Endothelial cell of hepatic sinusoid (primary cell): Measurements from ENCODE around the gene CIAPIN1.

ENCODE experiments used
- in situ Hi-C: cut with HindIII; loops from 2 replicates; pipeline ENCODE4 v1.10.0; 2017; ENCODE audit warnings: low sequenced_read_pairs

The CIAPIN1 gene

DNA sequence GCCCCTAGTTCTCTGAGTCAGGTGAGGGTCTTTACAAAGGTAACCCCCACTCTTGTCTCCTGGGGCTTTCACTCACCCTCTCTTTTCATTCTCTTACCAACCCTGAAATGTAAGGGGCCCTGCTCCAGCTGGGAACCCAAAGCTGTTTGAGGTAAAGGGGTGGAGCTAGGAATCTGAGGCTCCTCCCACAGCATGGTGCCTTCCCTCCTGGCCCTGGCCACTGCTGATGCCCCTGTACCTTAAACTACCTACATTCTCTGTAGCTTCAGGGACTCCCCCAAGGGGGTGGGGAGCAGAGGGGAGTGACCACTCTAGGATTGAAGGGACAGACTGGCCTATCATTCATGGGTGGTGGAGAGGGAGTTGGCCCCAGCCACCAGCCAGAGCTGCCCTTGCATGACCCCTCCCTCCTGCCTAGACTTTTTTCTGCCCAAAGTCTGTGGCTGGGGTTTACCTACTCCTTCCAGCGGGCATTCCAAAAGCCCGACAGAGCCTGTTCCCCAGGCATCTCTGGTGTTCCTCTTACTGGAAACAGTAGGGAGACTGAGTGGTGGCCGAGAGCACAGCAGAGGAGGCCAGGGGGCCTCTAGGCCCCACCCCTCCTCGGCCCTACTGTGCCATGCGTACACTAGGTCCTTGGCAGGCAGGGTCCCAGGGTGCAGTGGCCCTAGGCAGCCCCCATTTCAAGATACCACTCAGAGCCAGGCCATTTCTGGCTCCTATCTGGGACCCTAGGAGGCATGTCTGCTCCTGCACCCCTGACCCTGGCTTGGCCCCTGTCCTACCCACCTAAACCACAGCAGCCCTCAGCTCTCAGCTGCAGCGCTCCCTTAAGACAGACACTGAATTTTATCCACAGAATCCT, 29.6 kb upstream of the CIAPIN1 start:
- in situ Hi-C loops = no loop called here

DNA sequence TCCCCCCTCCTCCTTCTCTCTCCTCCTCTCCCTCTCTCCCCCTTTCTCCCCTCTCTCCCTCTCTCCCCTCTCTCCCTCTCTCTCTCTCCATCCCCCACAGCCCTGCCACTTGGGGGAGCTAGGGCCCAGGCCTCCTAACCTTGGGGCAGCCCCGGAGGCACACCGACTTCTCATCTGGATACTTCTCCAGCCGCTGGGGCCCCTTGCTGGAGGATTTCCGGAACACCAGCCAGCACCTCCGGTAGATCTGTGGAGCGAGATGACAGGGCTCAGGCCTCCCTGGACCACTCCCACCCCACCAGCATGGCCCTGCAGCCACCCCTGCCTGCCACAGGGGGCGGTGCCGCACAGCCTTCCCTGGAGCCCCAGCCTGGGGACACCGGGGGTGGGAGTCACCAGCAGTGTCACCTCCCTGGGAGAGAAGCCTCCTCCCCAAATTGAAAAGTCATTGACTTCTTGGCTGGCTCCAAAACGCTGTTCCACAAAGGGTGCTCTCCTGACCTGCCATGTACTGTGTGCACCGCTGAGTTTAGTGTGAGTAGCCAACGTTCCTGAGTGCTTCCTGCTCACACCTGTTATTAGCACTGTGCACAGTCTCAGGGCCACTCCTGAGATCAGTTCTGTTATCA, 28.6 kb upstream of the CIAPIN1 start:
- in situ Hi-C loops = no loop called here

DNA sequence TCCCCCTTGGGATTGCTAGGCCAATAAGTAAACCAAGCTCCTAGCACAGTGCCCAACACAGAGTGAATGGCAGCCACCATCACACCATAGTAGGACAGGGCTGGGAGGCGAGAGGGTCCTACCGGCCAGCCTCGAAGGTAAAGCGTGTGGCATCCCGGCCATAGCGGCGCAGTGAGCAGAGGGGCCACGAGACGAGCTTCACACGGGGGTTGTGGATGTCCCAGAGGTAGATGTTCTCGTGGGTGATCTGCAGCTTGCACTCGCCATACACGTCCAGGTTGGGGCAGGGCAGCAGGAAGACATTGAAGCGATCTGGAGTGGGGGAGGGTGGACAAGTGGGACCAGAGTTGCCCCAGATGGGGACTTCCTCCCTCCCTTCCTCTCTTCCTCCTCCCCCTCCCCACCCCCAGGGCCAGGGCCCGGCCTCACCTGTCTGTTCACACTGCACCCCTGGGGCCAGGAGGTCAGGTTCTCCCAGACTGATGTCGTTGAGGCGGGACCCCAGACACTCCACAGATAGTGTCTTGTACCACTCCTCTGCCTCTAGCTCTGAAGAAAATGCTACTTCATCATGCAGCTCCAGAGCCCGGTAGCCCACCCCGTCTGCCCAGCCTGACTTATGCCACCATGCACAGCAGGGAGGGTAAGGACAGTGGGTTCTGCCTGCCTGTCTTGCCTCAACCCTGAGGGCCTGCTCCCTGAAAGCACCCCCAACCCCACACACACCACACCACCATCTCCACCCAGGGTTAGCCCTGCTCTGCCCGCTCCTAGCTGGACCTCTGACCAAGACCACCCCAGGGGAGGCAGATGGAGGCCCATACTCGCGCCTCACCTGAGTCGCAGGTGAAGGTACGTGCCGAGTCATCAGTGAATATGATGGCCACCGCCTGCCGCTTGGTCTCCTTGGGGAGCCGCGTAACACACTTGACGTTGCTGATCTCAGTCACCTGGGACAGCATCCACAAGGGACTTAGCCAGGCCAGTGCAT, 27.8 kb upstream of the CIAPIN1 start:
- in situ Hi-C loops = no loop called here

DNA sequence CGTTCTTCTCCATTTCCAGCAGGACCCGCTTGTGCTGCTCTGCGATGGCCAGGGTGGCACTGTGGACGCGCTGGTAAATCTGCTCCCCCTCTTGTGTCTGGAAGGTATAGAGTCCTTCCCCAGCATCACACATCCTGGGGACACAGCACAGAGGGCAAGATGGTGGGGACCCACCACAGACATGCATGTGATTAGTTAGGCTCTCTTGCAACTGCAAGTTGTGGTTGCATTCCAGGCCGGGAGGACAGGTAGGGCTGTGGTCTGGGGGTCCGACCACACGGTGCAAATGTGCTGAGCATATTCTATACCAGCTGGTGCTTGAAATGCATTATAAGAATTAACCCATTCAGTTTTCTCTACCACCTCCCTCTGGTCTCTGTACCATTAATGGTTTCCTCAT, 26.7 kb upstream of the CIAPIN1 start:
- in situ Hi-C loops = no loop called here

DNA sequence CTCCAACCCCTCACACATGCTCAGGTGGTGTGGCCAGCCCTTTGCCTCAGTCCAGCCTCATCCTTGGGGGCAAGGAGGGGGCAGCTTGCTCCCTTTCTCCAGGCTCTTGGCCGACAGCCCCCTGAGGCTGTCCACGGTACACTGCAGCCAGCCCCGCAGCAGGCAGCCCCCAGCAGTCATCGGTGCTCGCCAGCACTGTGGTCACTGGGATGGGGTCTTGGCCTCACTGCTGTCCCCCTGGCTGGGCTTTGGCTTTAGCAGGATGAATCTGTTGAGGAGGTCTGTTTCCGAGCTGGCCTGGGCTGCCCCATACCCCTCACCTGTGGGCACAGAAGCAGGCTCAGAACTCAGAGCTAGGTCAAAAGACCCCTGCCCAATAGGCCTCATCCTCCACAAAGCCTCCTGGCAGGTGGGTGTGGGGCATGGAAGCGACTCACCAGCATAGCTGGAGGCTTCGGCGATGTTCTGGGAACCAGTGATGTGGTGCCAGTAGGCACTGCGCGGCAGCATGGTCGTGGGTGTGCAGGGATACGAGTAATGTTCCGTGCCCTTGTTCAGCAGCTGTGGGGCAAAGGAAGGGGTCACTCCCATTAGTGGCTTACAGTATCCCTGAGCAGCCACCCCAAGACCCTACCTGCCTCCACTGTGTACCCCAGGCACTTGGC, 26.1 kb upstream of the CIAPIN1 start:
- in situ Hi-C loops = no loop called here

DNA sequence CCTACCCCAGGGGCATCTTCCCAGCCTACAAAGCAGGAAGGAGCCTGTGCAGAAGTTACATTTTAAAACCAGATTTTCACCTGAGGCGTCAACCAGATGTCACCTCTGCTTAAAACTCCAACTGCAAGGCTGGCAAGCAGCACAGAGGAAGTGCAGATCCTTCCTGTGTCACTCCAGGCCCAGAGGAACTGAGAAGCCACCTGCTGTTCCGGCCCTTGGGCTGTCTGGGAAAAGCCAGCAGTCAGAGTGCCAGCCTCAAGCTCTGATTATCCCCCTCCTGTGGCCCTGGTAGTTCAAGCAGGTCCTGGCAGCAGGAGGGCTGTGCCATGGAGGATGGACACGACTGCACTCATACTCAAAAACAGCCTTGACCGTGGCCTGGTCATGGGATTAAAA, 25.5 kb upstream of the CIAPIN1 start:
- in situ Hi-C loops = no loop called here

DNA sequence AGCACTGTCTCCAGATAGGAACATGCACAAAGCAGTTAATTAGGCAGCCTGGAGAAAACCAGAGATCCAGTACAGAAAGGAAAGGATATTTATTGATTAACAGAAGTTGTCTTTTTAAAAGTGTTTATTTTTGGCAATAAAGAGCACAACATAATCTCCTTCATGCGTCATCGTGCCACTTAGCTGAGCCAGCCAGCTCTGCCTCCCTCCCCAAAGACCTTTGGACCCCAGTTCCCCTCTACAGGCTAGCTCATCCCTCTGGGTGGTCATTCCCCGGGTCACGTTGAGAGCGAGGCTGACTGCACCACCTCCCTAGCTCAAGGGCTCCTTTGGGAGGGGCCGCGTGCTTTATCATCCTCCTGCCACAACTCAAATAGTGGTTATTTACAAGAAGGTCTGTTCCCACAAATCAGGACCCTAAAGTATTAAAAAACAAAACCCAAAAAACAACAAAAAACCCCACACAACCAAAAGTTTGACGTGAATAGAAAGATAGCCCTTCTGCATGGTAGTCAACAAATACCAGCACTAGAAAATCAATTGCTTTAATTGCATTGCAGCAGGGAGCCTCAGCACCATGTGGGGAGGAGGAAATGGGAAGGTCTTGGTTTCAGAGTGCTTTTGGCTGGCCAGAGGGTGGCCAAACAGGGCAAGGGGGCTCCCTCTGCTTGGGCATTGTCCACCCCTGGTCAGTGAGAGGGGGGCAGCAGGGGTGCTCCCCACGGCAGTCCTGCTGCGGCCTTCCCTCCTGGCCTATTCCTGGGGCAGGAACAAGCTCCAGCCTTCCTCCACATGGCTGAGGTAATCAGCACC, 24.9 kb upstream of the CIAPIN1 start:
- in situ Hi-C loops = no loop called here

DNA sequence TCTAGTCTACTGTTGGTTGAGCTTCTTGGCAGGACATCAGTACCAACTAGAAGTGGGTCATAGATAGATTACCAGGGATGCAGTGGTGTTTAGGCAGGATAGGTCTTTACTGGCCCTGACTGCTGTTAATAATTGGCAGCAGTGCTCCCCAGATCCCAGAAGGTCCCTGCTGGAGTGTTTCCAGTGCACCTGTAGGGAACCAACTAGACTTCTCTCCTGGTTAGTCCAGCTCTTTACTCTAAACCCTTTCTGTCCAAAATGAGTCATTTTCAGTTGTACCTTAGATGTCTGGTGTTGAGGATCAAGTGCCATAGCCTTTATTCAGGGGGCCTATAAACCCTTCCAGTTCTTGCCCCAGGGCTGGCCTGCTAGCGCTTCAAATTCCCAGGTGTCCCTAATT, 24.0 kb upstream of the CIAPIN1 start:
- in situ Hi-C loops = no loop called here

DNA sequence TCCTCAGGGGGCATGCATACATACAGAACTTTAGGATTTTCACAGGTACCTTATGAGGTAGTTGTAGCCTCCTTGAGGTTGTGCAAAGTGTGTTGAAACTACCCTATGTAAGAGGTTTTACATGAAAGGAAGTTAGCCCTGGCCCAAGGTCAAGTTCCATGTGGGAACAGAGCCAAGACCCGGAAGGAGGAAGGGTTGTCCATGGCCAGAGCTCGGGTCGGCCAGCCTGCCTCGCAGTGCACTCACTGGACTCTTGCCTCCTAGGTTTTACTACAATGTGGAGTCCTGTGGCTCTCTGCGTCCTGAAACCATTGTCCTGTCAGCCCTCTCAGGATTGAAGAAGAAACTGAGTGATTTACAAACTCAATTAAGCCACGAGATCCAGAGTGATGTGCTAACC, 23.5 kb upstream of the CIAPIN1 start:
- in situ Hi-C loops = no loop called here

DNA sequence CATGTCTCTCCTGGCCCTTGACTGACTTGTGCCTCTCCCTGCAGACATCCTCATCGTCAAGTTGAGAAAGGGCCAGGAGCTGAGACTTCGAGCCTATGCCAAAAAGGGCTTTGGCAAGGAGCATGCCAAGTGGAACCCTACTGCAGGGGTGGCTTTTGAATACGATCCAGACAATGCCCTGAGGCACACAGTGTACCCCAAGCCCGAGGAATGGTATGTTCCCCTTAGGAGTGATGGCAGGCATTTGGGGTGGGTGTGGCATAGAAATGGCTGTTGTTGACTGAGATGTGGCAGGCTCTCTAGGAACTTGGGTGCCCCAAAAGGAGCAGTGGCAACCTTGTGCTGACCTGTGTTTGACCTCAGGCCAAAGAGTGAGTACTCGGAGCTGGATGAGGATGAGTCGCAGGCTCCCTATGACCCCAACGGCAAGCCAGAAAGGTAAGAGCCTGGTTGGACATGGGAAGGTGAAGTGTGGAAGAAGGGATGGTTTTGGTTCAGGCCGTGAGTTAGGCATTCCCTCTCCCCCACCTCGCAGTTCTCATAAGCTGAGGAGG, 22.8 kb upstream of the CIAPIN1 start:
- in situ Hi-C loops = no loop called here

DNA sequence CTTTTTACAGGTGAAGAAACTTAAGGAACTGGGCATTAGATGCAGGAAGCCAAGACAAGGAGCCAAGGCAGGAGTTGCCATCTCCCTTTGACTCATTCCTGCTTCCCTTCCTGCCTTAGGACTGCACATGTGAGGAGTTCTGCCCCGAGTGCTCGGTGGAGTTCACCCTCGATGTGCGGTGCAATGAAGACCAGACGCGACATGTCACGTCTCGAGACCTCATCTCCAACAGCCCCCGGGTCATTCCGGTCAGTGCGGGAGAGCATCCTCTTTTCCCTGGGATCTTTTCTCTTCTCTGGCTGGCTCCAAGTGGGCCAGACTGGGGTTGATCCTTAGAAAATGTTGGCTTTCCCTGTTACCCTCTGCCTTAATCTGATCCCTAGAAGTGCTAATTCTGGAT, 21.9 kb upstream of the CIAPIN1 start:
- in situ Hi-C loops = no loop called here

DNA sequence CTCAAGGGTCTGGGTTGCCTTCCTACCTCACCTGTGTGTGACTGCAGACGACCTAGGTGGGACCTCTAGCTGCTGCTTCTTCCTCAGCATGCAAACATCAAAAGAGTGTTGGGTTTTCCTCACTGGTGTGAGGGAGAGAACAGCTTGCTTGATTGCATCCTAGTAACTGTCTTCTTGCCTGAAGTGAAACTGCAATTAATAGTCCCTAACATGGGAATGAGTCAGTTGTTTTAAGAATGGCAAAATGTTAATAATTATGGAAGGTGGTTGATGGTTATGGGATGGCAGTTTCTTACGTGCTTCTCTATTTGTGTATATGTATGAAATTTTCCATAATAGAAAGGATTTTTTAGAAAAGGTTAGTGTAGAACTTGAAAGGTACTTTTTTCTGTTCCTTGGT, 21.2 kb upstream of the CIAPIN1 start:
- in situ Hi-C loops = no loop called here

DNA sequence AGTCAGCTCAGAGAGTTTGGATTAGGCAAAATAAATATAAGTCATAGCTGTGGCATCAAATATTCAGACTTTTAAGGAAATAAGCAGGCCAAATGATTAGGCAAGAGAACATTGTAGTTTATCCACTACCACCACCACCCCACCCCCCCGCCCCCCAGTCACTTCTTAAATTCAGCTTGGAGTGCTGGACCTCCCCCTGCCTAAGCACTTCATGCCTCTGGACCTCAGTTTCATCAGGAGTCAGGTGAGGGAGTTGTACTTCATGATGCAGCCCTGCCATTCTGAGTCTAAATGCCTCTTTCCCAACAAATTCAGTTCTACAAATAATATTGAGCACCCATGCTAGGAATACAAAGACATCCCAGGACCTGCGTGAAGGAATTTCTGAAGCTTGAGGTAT, 17.3 kb upstream of the CIAPIN1 start:
- in situ Hi-C loops = no loop called here

DNA sequence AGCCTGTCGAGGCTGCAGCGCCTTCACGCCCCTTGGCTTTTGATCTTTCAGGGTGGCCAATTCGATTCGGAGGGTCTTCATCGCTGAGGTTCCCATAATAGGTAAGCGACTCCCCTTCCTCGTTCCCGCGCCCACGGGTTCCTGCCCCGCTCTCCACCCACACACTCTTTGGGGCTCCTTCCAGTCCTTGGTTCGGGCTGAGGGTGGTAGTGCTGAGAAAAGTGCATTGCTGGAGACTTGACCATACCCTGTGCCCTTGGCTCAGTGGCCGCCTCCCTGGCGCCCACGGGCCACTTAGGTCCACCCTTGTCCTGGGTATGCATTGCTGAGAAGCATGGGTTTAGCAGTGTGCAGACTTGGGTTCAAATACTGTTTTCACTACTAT, 15.8 kb upstream of the CIAPIN1 start:
- in situ Hi-C loops = no loop called here

DNA sequence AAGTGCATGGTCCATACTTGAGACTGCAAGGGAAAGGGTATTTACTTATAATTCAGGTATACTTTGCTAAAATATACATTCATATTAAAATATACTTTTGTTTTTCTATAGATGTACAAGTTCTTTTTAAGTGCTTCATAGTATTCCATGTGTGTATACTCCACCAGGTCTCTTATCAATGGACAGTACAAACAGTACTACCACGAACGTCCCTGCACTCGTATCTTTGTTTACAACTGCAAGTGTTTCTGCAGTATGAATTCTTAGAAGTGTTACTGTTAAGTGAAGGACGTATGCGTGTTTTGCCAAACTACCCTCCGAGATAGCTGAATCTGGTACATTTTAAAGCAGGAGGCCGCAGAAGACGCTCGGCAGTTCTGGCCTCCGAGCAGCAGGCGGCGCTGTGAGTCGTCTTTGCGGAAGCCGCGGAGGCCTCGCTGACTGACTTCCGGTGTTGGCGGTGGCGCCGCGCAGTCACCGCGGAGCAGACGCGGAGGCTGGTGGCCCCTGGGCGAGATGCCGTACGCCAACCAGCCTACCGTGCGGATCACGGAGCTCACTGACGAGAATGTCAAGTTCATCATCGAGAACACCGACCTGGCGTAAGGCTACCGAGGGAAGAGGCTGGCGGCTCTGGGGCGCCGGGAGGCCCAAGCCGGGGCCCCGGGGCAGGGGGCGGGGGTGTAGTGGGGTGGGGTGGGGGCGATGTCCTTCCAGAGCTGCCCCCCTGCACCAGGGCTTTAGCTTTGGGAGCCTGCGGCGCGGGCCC, 15.2 kb upstream of the CIAPIN1 start, which contains the start of gene POLR2C:
TSS of gene POLR2C (plus strand) at position 471 of the 769 bp plus-strand sequence. CDS start at position 517, 46 bp downstream.
- in situ Hi-C loops = no loop called here

DNA sequence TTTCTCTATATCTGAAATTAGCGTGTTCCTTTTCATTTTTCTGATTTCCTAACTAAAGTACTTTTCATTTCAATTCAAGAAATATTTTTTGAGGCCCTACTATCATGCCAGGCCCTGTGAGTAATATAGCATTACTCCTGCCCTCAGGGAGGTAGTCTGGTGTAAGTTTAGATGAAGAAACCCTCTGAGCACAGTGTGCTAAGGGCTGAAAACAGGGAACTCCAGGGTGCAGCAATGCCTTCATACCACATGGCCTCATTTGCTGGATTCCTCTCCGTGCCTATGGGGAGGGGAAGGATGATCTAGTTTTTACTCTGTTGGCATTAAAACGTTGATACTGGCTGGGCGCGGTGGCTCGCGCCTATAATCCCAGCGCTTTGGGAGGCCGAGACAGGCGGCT, 4.8 kb upstream of the CIAPIN1 start:
- in situ Hi-C loops = loop anchor here (5.0 kb wide), 1 partner anchor 65 kb away; no protein-coding TSS in a partner anchor

DNA sequence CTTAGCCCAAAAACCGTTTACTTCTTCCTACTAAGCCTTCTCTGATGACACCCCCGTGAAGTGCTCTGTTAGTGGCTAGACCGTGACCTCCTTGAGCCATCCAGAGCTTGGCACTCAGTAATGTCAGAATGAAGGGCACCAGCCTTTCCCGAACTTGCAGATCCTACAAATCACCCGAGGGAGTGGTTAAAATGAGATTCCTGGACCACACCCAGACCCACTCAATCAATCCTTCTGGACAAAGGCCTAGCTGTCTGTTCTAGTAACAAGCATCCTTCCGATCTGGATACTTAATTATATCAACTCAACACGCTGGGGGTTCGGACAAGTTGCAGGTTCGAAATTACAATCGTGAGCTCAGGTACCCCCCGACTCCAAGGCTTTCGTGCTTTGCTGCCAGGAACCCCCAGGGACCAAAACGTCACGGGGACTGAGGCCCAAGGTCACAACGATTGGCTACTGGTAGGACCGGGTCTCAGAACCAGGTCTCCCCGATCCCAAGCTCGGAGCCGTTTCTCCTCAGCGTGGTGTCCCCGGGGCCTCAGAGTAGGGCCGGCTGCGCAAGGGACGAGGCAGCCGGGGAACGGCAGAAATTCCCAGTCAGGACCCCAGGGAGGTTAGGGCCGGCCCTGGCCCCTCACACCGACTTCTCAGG, 527 bp downstream of the CIAPIN1 start:
- in situ Hi-C loops = no loop called here

DNA sequence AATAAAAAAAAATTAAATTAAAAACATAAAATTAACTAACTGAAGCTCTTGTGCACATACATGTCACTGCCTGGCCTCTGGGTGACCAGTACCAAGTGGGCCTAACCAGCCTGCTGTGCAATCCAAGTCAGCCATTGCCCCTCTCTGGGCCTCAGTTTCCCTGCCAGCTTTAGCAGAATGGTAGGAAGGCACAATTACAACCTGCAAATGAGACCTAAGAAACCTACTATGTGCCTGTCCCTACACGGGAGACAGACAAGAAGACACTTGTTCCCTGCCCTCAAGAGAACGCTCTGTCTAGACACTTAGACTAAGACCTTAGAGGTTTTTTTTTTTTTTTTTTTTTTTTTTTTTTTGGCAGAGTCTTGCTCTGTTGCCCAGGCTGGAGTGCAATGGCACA, 1.7 kb downstream of the CIAPIN1 start:
- in situ Hi-C loops = no loop called here
